Glutamatergic neuron (in vitro differentiated cells): ENCODE data around the gene PLS1. TPM values are rescaled to one million over a fixed set of nuclear protein-coding genes. Genes with fewer than 3 reads are reported as not detected.

Experiments
- DNase-seq: peaks from one replicate; pipeline ENCODE4 v3.0.0; 2022
- H3K27ac Mint-ChIP-seq: one replicate; pipeline ENCODE4 v1.8.0; 2020; ENCODE audit warnings: mild to moderate bottlenecking, mixed read lengths, inconsistent platforms; ENCODE audit not compliant: unreplicated experiment
- H3K27me3 Mint-ChIP-seq: one replicate; pipeline ENCODE4 v1.8.0; 2020; ENCODE audit warnings: mild to moderate bottlenecking, moderate library complexity, mixed read lengths, inconsistent platforms; ENCODE audit not compliant: unreplicated experiment
- H3K36me3 Mint-ChIP-seq: one replicate; pipeline ENCODE4 v1.8.0; 2020; ENCODE audit warnings: mild to moderate bottlenecking, mixed read lengths, inconsistent platforms; ENCODE audit not compliant: unreplicated experiment
- H3K4me1 Mint-ChIP-seq: one replicate; pipeline ENCODE4 v1.8.0; 2020; ENCODE audit warnings: mild to moderate bottlenecking, low read depth, mixed read lengths, inconsistent platforms; ENCODE audit not compliant: unreplicated experiment
- H3K4me3 Mint-ChIP-seq: one replicate; pipeline ENCODE4 v1.8.0; 2020; ENCODE audit warnings: mild to moderate bottlenecking, mixed read lengths, inconsistent platforms; ENCODE audit not compliant: unreplicated experiment
- H3K9me3 Mint-ChIP-seq: one replicate; pipeline ENCODE4 v1.8.0; 2020; ENCODE audit warnings: mild to moderate bottlenecking, moderate library complexity, mixed read lengths, inconsistent platforms; ENCODE audit not compliant: unreplicated experiment
- total RNA-seq: library from RNA; stranded (reverse); fragmentation: NEBNext Ultra II Directional; extraction: Animal tissue kit (Norgen Biotek cat#: 25700); gene quantifications from one replicate; pipeline ENCODE4 v1.2.1, GENCODE V29; 2021; ENCODE audit not compliant: unreplicated experiment
- TF ChIP-seq, protein P1 (sequence below): fragments of 200-600 bp; sonication (generic); IDR thresholded peaks from one replicate; pipeline ENCODE4 v1.5.0; 2021; ENCODE audit not compliant: partially characterized antibody, unreplicated experiment

The PLS1 gene
- total RNA-seq, 1 donor from 2014 or later = 1.3 TPM

DNA sequence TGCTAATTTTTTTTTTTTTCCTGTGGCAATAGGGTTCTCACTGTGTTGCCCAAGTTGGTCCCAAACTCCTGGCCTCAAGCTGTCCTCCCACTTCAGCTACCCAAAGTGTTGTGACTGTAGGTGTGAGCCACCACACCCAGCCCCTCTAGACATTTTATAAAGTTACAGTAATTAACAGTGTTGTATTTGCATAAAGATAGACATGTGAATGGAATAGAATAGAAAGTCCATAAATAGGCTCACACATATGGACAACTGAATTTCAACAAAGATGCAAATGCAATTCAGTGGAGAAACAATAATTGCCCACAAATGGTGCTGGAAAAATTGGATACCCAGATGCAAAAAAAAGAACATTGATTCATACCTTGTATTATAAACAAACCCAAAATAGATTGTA, 39.9 kb downstream of the PLS1 start:
- Mint-ChIP-seq H3K27ac (no peak overlapping the region), H3K27me3 (no peaks in the 10 kb centered on the region), H3K4me1 (no peaks in the 10 kb centered on the region), H3K4me3 (no peak overlapping the region), H3K36me3 (no peaks in the 10 kb centered on the region), H3K9me3 (peaks cover 3% of the 10 kb centered on the region)
- no peak for DNase-seq
- TF ChIP-seq, protein P1, sequence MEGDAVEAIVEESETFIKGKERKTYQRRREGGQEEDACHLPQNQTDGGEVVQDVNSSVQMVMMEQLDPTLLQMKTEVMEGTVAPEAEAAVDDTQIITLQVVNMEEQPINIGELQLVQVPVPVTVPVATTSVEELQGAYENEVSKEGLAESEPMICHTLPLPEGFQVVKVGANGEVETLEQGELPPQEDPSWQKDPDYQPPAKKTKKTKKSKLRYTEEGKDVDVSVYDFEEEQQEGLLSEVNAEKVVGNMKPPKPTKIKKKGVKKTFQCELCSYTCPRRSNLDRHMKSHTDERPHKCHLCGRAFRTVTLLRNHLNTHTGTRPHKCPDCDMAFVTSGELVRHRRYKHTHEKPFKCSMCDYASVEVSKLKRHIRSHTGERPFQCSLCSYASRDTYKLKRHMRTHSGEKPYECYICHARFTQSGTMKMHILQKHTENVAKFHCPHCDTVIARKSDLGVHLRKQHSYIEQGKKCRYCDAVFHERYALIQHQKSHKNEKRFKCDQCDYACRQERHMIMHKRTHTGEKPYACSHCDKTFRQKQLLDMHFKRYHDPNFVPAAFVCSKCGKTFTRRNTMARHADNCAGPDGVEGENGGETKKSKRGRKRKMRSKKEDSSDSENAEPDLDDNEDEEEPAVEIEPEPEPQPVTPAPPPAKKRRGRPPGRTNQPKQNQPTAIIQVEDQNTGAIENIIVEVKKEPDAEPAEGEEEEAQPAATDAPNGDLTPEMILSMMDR = no peak

DNA sequence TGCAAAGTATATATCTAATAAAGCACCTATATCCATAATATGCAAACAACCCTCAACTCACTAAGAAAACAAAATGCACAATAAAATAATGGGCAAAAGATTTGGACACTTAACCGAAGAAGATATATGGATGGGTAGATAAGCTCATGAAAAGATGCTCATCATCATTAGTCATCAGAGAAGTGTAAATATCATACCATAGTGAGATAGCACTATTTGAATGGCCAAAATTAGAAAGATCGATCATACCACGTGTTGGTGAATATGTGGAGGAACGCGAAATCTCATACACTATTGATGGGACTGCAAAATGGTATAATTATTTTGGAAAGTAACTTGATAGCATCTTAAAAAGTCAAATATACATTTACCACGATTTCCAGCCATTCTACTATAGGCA, 40.5 kb downstream of the PLS1 start:
- Mint-ChIP-seq H3K36me3 (no peaks in the 10 kb centered on the region), H3K27ac (no peak overlapping the region), H3K4me3 (no peak overlapping the region), H3K4me1 (no peaks in the 10 kb centered on the region), H3K27me3 (no peaks in the 10 kb centered on the region), H3K9me3 (peaks cover 3% of the 10 kb centered on the region)
- no peak for DNase-seq
- TF ChIP-seq, protein P1 = no peak

DNA sequence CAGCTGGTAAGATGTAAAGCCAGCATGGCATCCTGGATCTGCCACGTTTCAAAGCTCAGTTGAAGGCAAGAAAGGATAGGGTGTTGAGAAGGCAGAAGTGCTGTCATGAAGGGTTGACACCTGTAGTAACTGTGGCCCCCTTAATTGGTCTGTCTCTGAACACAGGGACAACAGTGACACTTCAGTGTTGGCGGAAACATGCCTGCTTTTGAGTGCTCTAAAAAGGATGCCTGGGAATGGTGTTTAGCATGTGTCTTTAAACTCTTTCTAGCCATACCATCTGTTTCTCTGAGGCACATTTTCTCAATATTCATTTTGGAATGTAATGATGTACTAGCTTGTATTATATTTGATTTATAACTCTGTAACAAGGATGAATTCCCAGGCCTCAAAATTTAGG, 42.1 kb downstream of the PLS1 start:
- Mint-ChIP-seq H3K27ac (no peak overlapping the region), H3K4me1 (no peaks in the 10 kb centered on the region), H3K27me3 (no peaks in the 10 kb centered on the region), H3K36me3 (no peaks in the 10 kb centered on the region), H3K4me3 (no peak overlapping the region), H3K9me3 (peaks cover 3% of the 10 kb centered on the region)
- DNase-seq = no peak
- TF ChIP-seq, protein P1 = no peak

DNA sequence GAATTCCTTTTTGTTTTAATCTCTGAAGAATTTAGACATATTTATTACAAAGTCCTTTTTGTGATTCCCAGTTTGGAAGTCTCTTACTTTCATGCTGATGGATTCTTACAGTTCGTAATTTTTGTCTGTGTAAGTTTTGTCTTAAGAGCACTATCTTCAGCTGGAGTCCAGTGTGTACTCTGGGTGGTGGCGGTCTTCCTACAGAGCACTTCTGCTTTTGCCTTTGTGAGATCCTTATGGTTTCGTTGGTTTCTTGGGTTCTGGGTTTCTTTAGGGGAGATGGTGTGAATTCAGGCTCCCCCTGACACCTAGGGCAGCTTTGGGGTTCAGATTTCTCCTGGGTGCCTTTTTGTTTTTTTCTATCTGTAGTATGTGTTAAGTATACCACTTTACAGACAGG, 45.3 kb downstream of the PLS1 start:
- H3K4me3 Mint-ChIP-seq = no peak overlapping the region
- H3K36me3 Mint-ChIP-seq = no peaks in the 10 kb centered on the region
- no peaks in the 10 kb centered on the region for H3K27me3 Mint-ChIP-seq
- no peak for DNase-seq
- no peak overlapping the region for H3K27ac Mint-ChIP-seq
- no peaks in the 10 kb centered on the region for H3K4me1 Mint-ChIP-seq
- H3K9me3 Mint-ChIP-seq = peaks cover 3% of the 10 kb centered on the region
- TF ChIP-seq, protein P1 = no peak

DNA sequence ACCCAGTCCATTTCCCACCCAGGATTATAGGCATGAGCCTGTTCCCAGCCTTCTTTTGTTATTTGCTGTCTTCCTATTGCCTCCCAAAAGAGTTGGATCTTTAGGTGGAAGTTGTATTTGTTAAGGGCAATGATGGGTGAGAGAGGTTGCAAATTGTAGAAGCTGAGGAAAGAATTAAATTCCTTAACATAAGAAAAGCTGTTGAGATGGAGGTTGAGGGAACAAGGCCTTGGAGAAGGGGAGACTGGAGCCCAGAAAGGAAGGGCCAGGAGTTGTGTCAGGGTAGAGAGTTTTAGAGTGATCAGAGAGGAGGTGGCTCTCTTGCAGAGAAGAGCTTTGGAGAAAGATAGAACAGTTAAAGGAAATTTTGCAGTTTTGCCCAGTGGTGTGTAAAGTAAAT, 46.8 kb downstream of the PLS1 start:
- H3K36me3 Mint-ChIP-seq = no peaks in the 10 kb centered on the region
- no peak overlapping the region for H3K27ac Mint-ChIP-seq
- no peaks in the 10 kb centered on the region for H3K4me1 Mint-ChIP-seq
- H3K4me3 Mint-ChIP-seq = no peak overlapping the region
- H3K27me3 Mint-ChIP-seq = no peaks in the 10 kb centered on the region
- no peak for DNase-seq
- peaks cover 3% of the 10 kb centered on the region for H3K9me3 Mint-ChIP-seq
- TF ChIP-seq, protein P1 = no peak
